CD1c-positive myeloid dendritic cell (primary cell): ENCODE results near the gene DNMT1.

ENCODE experiments used
- DNase-seq: peaks from one replicate; pipeline ENCODE4 v3.0.0-alpha.2; 2016; ENCODE audit errors: extremely low spot score

Gene DNMT1

DNA sequence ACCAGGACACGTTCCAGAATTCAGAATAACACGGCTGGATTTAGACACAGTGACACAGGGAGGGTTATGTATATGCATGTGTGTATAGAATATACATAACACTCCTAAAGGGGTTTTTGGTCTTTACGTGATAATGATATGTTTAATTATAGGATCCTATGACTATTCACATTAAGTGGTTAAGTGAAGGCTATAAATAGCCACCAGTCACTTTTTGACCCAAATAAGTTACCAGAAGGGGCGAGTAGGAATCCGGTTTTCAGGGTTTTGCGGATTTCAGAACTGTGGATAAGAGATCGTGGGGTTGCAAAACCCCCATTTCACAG lies 99.2 kb downstream of the DNMT1 start:
- DNase-seq: no peak

DNA sequence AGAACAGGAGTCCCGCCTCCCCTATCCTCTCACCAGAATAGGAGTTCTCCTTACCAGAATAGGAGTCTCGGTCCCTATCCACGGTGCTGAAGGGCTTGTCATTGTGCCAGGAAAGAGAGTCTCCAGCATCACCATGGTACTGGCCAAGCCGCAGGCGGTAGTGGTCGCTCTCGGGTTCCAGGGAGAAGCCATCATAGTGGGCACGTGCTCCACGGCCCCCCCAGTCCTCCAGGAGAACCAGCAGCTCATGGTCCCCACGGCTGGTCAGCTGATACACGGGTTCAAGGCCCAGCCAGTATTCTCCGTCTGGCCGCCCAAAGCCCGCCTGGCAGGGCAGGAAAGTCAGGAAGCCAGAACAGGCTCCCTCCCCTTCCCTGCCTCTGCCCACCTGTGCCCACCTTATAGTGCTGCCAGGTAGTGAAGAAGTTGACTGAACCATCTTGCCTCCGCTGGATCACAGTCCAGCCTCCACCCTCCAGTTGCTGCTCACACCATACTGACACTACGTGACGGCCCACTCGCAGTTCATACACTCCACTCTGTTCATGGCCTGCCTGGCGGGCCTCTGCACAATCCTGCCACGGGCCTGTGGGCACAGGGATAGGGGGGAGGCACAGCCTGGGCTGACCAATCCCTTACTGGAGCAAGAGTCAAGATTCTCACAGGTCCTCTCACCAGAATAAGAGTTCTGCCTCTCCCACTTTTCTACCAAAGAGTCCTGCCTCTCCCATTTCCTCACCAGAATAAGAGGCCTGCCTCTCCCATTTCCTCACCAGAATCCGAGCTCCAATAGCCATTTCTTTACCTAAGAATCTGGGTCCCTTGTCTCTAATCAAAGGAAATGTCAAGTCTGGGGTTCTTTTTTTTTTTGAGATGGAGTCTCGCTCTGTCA lies 101.2 kb downstream of the DNMT1 start:
- no peak for DNase-seq

DNA sequence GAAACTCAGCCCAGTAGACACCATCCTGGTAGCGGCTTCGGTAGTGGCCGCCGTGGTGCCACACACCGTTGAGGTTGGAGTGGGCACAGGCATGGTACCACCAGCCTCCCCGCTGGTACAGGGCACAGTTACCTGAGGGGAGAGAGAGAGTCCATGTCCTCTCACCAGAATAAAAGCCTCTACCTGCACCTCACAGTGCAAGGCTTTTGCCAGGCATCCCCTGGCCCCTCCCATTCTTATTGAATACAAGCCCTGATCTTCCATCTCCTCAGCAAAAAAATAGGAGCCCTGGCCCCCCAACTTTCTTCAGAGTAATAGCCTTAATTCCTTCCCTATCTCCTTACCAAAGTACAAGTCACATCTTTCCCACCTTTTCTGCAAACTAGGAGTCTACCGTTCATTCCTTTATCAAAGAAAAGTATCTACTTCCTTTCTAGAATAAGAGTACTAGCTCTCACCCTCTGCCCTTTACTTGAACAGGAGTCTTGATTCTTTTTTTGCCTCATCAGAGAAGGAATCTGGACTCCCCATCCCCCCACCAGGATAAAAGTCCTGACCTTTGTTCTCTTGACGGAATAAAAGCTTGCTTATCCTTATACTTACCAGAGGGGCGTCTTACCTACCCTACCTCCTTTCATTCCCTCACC lies 102.0 kb downstream of the DNMT1 start:
- no peak for DNase-seq

DNA sequence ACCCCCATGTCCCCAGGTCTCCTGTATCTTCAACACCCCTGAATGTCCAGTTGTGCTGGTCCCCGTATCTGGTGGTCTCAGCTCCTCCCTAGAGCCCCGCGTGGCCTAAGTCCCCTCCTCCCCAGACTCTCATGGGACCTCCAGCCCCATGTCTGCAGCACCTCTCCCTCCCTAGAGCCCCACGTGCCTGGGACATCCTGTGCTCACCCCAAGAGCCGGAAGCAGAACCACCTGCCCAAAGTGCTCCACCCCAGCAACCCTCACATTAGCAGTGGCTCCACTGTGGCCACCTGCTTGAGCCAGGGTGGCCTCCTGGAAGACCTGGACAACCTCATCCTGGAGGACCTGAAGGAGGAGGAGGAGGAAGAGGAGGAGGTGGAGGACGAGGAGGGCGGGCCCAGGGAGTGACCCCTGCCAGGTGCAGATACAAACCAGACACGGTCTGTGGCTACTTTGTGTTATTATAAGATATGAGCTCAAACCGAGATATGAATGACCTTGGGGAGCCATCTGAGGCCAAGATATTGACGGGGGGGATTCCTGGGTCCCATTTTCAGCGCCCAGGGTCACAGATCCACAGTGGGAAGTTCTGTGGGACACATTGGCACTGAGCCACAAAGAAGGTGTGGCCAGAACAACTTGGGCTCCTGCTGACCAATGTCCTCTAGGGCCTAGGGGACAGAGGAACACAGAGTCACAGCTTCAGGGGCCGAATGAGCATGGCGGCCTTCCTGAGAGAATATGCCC lies 102.7 kb downstream of the DNMT1 start:
- DNase-seq: no peak

DNA sequence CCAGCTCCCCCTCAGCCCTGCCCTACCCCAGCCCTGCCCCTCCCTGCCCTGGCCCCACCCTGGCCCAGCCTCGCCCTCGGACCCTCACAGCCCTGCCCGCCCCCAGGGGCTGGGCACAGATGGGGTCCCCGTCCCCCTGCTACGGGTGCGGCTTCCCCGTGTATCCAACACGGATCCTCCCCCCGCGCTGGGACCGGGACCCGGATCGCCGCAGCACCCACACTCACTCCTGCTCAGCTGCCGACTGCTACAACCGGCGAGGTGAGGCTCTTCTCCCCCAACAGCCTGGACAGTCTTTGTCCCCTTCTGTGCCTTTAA lies 103.4 kb downstream of the DNMT1 start:
- DNase-seq: no peak

DNA sequence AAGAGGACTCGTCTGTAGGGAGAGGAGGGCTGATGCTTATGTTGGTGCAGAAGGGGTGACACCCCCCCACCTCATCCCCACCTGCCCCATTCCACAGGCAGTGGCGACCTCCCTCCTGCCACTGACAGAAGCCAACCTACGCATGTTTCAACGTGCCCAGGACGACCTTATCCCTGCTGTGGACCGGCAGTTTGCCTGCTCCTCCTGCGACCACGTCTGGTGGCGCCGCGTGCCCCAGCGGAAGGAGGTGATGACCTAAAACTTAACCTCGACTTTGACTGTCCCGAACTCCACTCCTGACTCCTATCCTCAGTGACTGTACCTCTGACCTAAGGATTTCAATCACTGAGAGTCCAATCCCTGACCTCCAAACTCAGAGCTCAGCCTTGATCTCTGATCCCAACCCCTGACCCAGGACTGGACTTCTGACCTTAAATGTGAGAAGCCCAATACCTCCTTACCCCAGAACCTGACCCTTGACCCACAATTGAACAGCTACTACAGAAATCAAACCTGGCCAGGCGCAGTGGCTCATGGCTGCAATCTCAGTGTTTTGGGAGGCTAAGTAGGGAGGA lies 104.9 kb downstream of the DNMT1 start:
- DNase-seq: no peak

DNA sequence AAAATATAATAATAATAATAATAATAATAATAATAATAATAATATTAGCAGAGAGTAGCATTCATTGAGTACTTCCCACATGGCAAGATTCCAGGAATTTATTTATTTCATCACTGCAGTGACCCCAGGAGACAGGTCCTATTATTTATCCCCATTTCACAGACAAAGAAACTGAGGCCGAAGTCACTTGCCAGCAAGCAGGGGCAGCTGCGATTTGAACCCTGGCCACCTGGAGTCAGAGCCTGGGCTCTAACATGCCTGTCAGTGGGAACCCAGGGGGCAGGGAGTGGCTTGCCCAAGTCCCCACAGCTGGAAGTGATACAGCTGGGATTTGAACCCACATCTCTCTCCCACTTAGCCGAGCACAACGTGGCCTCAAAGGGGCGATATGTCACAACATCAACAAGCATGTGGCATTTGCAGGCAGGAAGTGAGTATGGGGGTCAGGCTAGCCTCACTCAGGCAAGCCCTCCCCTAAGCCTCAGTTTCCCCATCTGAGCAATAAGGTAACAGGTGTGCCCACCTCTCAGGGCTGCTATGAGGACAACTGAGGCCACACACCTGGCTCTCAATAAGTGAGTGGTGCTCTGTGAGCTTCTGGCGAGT lies 105.7 kb downstream of the DNMT1 start:
- no peak for DNase-seq

DNA sequence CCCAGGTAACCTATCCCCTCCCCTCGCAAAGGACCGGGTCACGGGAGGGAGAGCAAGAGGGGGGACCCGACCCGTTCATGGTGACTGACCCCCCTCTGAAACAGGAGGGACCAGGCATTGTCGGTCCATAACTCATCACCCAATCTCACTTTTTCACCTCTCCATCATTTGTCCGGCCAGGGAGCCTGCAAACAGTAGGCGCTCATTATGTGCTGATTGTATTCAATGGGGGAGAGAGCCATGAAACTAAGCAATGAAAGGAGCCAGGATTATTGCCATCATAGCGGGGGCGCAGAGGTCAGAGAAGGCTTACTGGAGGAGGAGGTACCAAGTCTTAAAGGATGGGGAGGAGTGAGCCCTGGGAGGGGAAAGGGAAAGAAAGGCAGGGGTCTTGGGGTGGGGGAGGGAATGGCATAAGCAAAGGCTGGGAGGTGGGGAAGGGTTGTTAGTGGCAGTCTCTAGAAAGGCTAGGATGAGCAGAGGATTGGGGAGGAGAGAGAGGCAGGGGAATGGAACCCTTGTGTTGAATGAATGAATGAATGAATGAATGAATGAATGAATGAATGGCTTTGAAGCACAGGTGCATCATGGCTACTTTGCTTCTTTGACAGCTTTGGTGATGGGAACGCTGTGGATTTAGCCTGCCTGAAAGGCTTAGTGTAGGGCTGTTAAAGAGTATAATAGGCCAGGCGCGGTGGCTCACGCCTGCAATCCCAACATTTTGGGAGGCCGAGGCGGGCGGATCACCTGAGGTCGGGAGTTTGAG lies 107.3 kb downstream of the DNMT1 start:
- DNase-seq: no peak

DNA sequence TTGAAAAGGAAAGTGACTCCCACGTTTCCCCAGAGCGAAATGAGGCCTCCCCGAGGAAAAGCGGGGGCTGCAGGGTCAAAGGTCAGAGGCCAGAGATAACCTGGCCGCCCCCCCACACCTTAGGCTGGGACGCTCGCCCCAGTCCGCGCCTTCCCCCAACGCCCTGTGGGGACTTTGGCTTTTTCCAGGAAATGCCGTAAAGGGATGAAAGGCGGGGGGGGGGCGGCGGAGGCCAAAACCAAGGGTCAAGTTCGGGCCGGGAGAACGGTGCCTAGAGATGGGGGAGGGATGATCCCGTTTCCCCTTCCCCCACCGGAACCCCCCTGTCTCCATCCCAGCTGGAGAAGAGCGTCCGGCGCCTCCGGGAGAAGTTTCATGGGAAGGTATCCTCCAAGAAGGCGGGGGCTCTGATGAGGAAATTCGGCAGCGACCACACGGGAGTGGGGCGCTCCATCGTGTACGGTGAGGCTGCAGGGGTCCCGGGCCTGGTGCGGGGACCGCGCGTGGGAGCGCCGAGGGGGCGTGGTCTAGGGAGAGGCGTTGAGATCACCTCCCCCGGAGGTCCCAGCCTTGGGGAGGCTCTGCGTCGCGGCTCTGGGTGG lies 108.1 kb downstream of the DNMT1 start:
- no peak for DNase-seq

DNA sequence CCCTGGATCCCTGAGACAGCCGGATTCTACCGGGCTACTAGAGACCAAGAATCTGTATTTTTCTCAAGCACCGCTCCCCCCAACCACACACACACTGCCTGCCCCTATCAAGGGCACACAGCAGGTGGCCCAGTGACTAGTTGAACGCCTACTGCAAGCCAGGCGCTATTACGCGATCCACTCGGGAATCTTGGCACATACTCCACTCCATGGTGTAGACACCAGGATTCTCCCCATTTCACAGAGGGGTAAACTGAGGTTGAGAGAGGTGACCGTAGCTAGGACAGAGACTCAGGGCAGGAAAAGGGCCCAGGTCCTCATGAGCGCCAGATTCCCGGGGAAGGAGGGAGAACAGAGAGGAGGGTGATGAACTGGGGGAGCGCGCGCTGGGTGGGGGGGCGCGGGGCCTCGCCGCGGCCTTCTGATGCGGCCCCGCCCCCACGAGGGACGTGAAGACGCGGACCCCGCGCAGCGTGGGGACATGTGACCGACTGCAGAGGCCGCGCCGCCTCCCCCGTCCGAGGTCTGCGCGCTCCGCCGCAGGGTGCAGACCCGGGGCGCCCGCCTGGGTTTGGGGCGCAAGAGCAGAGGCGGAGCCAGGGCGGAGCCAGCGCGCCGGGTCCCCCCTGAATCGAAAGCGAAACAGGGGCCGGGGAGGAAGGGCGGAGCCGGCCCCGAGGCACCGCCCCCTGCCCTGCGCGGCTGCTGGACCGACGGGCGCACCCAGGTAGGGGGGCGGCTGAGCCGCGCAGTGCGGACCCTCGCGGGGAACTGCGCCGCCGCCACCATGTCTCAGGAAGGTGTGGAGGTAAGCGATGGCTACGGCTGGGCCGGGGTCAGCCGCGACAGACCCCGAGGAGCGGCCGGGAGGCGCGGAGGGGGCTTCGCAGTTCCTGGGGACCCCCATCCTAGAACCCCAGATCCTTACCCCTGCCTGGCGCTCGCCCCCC lies 108.8 kb downstream of the DNMT1 start, which contains the start of gene SHFL:
Gene SHFL, plus strand, starts transcription at position 677 of the 950 bp plus-strand sequence. Its CDS starts 111 bp downstream, at position 788.
- peak; percentile 81 for DNase-seq

DNA sequence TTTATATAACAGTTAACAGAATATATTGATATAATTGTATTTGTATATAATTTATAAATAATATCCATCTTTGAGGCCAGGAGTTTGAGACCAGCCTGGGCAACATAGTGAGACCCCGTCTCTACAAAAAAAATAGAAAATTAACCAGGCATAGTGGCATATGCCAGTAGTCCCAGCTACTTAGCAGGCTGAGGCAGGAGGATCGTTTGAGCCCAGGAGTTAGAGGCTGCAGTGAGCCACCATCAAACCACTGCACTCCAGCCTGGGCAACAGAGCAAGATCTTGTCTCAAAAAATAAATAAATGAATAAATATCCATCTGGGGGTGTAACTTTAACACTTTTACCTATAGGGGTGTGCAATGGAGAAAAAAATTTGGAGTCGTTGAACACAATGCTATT lies 110.0 kb downstream of the DNMT1 start:
- DNase-seq: no peak

DNA sequence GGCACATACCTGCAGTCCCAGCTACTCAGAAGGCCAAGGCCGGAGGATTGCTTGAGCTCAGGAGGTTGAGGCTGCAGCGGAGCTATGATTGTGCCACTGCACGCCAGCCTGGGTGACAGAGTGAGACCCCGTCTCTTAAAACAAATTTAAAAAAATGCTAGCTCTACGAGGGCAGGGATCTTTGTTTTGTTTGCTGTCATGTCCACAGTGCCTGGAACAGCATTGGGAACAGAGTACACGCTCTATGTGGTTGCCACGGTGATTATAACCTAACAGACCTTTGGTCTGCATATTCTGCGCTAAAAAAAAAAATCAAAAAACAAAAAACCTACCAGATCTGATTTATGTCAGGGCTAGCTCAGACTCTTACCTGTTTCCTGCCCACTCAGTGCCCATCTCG lies 110.8 kb downstream of the DNMT1 start:
- DNase-seq: no peak
